ENCODE measurements around the gene SLC25A4.

DNA sequence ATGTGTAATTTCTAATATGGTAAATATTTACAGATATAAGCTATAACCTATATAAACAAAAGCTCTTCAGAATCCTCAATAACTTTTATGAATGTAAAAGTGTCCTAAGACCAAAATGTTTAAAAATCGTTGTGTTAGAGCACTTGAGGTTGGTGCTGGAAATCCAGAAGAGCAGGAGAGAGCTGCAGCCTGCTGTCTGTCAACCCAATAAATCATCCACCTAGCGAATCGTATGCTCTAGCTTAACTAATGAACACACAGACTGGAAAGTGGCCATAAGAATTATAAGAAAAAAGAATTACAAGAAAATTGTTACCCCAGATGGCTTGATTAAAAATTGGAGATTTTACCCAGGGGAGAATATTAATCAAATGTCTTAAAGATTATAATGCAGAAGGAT lies 43.7 kb downstream of the SLC25A4 start:
- TF ChIP-seq, protein P1, sequence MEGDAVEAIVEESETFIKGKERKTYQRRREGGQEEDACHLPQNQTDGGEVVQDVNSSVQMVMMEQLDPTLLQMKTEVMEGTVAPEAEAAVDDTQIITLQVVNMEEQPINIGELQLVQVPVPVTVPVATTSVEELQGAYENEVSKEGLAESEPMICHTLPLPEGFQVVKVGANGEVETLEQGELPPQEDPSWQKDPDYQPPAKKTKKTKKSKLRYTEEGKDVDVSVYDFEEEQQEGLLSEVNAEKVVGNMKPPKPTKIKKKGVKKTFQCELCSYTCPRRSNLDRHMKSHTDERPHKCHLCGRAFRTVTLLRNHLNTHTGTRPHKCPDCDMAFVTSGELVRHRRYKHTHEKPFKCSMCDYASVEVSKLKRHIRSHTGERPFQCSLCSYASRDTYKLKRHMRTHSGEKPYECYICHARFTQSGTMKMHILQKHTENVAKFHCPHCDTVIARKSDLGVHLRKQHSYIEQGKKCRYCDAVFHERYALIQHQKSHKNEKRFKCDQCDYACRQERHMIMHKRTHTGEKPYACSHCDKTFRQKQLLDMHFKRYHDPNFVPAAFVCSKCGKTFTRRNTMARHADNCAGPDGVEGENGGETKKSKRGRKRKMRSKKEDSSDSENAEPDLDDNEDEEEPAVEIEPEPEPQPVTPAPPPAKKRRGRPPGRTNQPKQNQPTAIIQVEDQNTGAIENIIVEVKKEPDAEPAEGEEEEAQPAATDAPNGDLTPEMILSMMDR (IDR thresholded peaks at IDR 0.05) = no peak
- TF ChIP-seq POLR2A (IDR thresholded peaks at IDR 0.05) = no peak

Data from right lobe of liver (tissue), 4 donors.